NK-92 treated with Interleukin-12 subunit alpha and Interleukin-12 subunit beta, amount 100 ng/mL, for 24 hours (cell line): ENCODE results near the gene ARHGEF1.

ENCODE experiments used
- DNase-seq: peaks from one replicate; lab custom pipeline; 2025; lab: John Stamatoyannopoulos, UW

ARHGEF1 gene

DNA sequence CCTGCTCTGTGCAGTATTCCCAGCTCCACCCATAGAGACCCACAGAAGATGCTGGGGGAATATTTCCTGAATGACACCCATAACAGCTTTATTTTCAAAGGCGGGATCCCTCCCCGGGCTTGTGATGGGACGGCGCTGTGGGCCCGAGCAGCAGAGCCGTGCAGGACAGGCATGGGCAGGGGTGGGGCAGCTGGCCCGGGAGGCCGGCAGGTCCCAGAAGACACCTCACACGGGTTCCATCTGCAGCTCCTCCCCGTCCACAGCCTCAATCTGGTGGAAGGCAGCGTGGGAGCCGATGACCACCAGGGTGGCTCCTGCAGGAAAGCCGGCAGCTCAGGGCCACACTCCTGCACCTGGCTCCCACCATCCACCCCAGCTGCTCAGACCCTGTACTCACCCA is 73.6 kb downstream of the ARHGEF1 start:
- no peak for DNase-seq
